Left lung (tissue), 10 donors: ENCODE data around the gene CCDC9B. TPM values are rescaled to one million over a fixed set of nuclear protein-coding genes. Genes with fewer than 3 reads are reported as not detected.

Experiments used
- ATAC-seq: fragments of 200-7000 bp; cut with Tn5 transposase; one replicate; pipeline ENCODE4 v1.9.1; 2020; ENCODE audit warnings: moderate library complexity
- DNase-seq, 4 donors: peaks; one replicate each; pipeline ENCODE4 v3.0.0-alpha.2; 2013 to 2020
- H3K27ac ChIP-seq, 2 donors: fragments of 200-600 bp; sonication (generic) in 1 of 2; one replicate each; pipeline versions ENCODE4 v1.5.0 to v1.8.0; 2020 to 2021
- H3K27me3 ChIP-seq, 2 donors: fragments of 200-600 bp; sonication (generic) in 1 of 2; one replicate each; pipeline versions ENCODE4 v1.5.0 to v1.8.0; 2020 to 2021
- H3K36me3 ChIP-seq, 2 donors: fragments of 200-600 bp; sonication (generic) in 1 of 2; one replicate each; pipeline versions ENCODE4 v1.5.0 to v1.8.0; 2020 to 2021
- H3K4me1 ChIP-seq, 2 donors: fragments of 200-600 bp; one replicate each; pipeline ENCODE4 v1.8.0; 2021
- H3K4me3 ChIP-seq, 2 donors: fragments of 200-600 bp; sonication (generic) in 1 of 2; one replicate each; pipeline versions ENCODE4 v1.5.0 to v1.8.0; 2020 to 2021; ENCODE audit warnings: mild to moderate bottlenecking in 1 of 2
- H3K9me3 ChIP-seq, 2 donors: fragments of 200-600 bp; sonication (generic) in 1 of 2; one replicate each; pipeline versions ENCODE4 v1.5.0 to v1.8.0; 2020 to 2021
- CTCF ChIP-seq, 2 donors: fragments of 200-600 bp; sonication (generic) in 1 of 2; IDR thresholded peaks; one replicate each; pipeline versions ENCODE4 v1.5.0 to v1.8.0; 2021; ENCODE audit warnings: antibody characterized with exemption in 2 of 2
- intact Hi-C, 2 donors: fragments of 100-400 bp; cut with DNase I; formaldehyde crosslinking; loops; one replicate each; pipeline versions ENCODE4 v1.11.2 to v1.14.2; 2022
- polyA plus RNA-seq, 6 donors: library from polyadenylated mRNA; unstranded; fragments of 120-200 nt; gene quantifications; one replicate each; pipeline ENCODE4 v1.2.1, GENCODE V29; 2013; ENCODE audit not compliant: insufficient read length in 6 of 6
- total RNA-seq, 2 donors: library from RNA; stranded (reverse); fragmentation: NEBNext Ultra II Directional; extraction: Animal tissue kit (Norgen Biotek cat#: 25700); gene quantifications; one replicate each; pipeline ENCODE4 v1.2.1, GENCODE V29; 2021
- donor health status: DM: no; HTN: yes; CAD: no.
- donor health status: DM: no; HTN: no; CAD: no.

The CCDC9B gene
- total and polyA plus RNA-seq, 8 donors: 4.5 to 65.4 (median 9.1) TPM

- Histone ChIP-seq H3K9me3 (no peaks in the 10 kb centered on the region), H3K27me3 (no peaks in the 10 kb centered on the region), H3K4me1 (peaks cover 19 to 74% of the 10 kb centered on the region in 2 donors), H3K4me3 (peak overlapping the region; percentile 67 to 86), H3K36me3 (peaks cover 0 to 8% of the 10 kb centered on the region in 2 donors), H3K27ac (peak overlapping the region in 1 of 2 donors; percentile 21)
- no peak for DNase-seq
- no peak for ATAC-seq
- TF ChIP-seq CTCF (IDR thresholded peaks at IDR 0.05): no peak
- intact Hi-C loops: no loop called here
Measured at GRCh38 chr15:40325188-40325587, 15.6 kb downstream of the CCDC9B start.

GRCh38 chr15:40323953-40324937 lies 16.5 kb downstream of the CCDC9B start:
- intact Hi-C loops: no loop called here
- peaks cover 0 to 8% of the 10 kb centered on the region in 2 donors for H3K36me3 ChIP-seq
- no peaks in the 10 kb centered on the region for H3K9me3 ChIP-seq
- no peaks in the 10 kb centered on the region for H3K27me3 ChIP-seq
- no peak for TF ChIP-seq CTCF (IDR thresholded peaks at IDR 0.05)
- peak overlapping the region; percentile 77 to 80 for H3K27ac ChIP-seq
- H3K4me3 ChIP-seq: peak overlapping the region; percentile 67 to 86
- peaks cover 15 to 67% of the 10 kb centered on the region in 2 donors for H3K4me1 ChIP-seq
- ATAC-seq (peak; percentile 9), DNase-seq (peak in 1 of 4 donors; percentile 87)

GRCh38 chr15:40323239-40323952 lies 17.3 kb downstream of the CCDC9B start, which contains the start of gene INAFM2:
Gene INAFM2, plus strand, starts transcription at chr15:40323692. Its CDS starts 364 bp downstream, at chr15:40324056.
- ATAC-seq: peak; percentile 93
- DNase-seq: peak; percentile 91 to 97 (median 94)
- no peaks in the 10 kb centered on the region for H3K9me3 ChIP-seq
- TF ChIP-seq CTCF (IDR thresholded peaks at IDR 0.05): peak; percentile 37 to 83
- H3K36me3 ChIP-seq: peaks cover 0 to 8% of the 10 kb centered on the region in 2 donors
- H3K27me3 ChIP-seq: no peaks in the 10 kb centered on the region
- peak within 1 kb of the TSS; percentile 67 to 86 for H3K4me3 ChIP-seq
- intact Hi-C loops: no loop called here
- H3K27ac ChIP-seq: peak within 1 kb of the TSS; percentile 77 to 80
- H3K4me1 ChIP-seq: peaks cover 15 to 58% of the 10 kb centered on the region in 2 donors

- DNase-seq: no peak
- intact Hi-C loops: no loop called here
Measured at GRCh38 chr15:40322531-40323238, 18.1 kb downstream of the CCDC9B start.

More at GRCh38 chr15:40322531-40323238, 18.1 kb downstream of the CCDC9B start:
- Histone ChIP-seq H3K9me3 (no peaks in the 10 kb centered on the region), H3K27me3 (no peaks in the 10 kb centered on the region), H3K4me1 (peaks cover 15 to 51% of the 10 kb centered on the region in 2 donors), H3K4me3 (peak overlapping the region; percentile 21 to 86), H3K36me3 (peaks cover 0 to 8% of the 10 kb centered on the region in 2 donors), H3K27ac (peak overlapping the region; percentile 36 to 54)
- no peak for ATAC-seq
- TF ChIP-seq CTCF (IDR thresholded peaks at IDR 0.05): no peak
